HS-5 (cell line): Measurements from ENCODE around the gene MCL1.

Source experiments
- DNase-seq: peaks from one replicate; pipeline ENCODE4 v3.0.0-alpha.2; 2012; ENCODE audit warnings: low read depth

The MCL1 gene

DNA sequence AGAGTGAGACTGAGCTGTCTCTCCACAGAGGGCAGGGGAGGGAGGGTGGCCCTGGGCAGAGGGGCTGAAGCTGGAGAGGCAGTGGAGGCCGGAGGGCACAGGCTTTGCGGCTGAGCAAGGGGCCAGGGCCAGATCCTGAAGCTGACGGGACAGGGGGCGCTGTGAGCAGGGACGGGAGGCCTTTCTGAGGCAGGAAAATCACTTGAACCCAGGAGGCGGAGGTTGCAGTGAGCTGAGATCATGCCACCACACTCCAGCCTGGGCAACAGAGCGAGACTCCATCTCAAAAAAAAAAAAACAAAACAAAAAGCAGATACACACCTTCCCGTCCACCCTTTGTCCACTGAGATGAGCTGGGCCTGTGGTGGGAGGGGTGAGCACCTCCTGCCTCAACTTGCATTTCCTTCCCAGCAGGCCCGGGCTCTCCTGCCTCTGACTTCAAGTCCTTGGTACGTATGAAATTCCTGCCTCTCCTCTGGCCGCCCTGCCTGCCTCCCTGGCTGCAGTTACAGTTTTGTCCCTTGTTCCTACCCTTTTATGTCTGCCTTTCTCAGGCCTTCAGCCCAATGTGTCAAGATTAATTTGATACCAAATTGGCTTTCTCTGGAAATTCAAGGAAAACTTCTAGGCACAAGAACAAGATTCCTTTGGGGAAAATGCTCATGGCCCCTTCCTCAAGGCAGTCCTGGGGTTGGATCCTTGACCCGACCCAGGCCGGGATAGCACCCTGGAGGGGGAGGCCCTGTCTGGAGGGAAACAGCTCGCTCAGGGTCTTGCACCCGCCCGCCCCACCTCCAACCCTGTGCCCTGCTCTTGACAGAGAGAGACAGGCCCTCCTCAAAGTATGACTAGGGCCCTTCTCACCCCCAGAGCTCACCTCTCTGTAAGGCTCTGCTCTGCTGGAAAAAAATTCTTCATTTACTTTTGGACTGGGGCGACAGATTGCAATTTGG, 41.4 kb downstream of the MCL1 start:
- no peak for DNase-seq

DNA sequence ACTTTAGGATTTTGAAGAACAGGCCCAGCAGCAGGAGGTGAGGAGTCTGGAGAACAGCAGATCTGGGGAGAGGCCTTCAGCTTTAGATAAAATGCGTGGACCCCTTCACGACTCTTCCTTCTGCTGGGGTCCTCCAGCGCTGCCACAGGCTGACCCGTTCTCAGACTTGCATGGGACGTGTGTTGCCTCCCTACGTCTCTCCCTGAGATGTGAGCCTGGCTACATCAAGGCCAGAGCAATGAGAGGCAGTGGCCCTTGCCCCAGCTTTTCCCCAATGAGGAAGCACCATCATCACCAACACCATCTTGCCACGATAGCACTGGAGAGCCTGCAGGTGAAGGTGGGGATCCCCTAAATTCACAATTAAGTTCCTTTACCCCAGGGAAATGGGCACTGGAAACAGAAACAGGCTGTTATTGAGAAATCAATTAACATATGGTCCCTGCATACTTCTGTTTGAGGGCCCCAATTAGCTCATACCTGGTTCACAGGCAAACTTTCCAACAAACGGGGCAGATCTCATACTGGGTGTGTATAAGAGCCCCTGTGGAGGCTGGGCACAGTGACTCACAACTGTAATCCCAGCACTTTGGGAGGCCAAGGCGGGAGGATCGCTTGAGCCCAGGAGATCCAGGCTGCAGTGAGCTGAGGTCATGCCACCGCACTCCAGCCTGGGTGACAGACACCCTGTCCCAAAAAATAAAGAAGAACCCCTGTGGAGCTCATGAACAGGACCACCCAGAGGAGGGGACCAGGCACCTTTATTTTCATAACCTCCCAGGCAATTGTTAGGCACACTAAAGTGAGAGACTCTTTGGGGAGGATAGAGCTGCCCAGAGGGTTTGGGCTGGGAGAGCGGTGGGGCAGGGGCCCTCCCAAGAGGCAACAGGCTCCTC, 42.3 kb downstream of the MCL1 start:
- no peak for DNase-seq

DNA sequence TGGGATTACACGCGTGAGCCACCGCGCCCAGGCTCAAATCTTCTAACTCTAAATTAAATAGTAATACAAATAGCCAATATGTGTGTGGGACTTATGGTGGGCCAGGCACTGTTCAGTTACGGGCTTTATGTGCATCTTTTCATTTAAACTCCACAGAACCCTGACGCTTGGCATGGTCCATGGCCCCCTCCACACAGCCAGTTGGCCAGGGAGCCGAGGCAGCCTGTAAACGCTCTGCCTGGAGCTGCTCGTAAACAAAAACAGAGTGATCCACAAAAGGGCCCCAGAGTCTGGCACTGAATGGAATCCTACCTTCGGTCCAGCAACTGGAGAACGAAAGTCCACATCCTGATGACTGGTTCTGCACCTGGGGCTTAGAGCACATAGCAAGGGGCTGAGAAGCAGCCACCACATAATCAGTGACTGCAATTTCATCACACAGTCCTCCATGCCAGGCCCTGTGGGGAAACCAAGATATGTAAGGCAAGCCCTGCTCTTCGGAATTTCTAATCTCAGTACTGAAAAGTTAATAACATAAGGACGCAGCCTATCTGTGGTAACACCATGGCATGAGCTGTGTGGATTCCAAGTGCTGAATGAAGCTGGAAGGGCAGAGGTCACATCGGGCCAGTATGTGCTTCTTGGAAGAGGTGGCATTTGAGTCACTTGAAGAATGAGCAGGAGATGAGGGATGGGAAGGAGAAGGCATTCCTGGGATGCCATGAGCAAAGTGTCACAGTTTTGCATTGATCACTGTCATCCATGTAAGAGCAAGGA, 43.7 kb downstream of the MCL1 start:
- peak; percentile 83 for DNase-seq

GRCh38 chr1:150534002-150534401, 45.4 kb downstream of the MCL1 start:
- no peak for DNase-seq

GRCh38 chr1:150532860-150533259, 46.5 kb downstream of the MCL1 start:
- no peak for DNase-seq

GRCh38 chr1:150530491-150531159, 48.8 kb downstream of the MCL1 start:
- no peak for DNase-seq

- no peak for DNase-seq
Measured at GRCh38 chr1:150529017-150529416, 50.4 kb downstream of the MCL1 start.

DNA sequence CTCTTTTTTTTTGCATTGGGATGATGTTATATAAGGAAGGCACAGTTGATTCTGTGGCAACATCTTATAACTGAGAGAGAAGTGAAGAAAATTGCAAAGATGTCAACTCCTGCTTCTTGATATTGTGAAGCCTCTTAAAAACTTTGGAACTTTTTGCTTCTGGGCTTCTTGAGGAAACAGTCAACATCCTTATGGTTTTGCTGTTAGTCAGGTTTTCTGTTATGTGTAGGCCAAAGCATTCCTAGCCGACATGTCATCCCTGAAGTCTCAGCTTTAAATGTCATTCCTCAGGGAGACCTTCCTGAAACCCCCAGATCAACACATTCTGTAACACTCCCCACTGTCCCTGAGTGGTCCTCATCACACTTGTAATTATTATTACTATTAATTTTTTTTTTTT, 51.2 kb downstream of the MCL1 start:
- no peak for DNase-seq

GRCh38 chr1:150525348-150525747, 54.1 kb downstream of the MCL1 start:
- DNase-seq = no peak
